Prostate gland (tissue), 2 donors: ENCODE data around the gene CSF2RB. TPM values are rescaled to one million over a fixed set of nuclear protein-coding genes. Genes with fewer than 3 reads are reported as not detected.

Experiments used
- DNase-seq: peaks from one replicate; pipeline ENCODE4 v3.0.0-alpha.2; 2019; ENCODE audit warnings: low spot score
- H3K27ac ChIP-seq, 2 donors: fragments of 200-600 bp; sonication (generic); 2 replicates each; pipeline ENCODE4 v1.5.1; 2017 to 2019
- H3K27me3 ChIP-seq: fragments of 200-600 bp; sonication (generic); replicated peaks from 2 replicates; pipeline ENCODE4 v1.5.1; 2019; ENCODE audit not compliant: insufficient read depth
- H3K36me3 ChIP-seq, 2 donors: fragments of 200-600 bp; sonication (generic); 1 replicate in 1 of 2; 2 replicates in 1 of 2; pipeline versions ENCODE4 v1.5.1 to v1.8.1; 2017 to 2019
- H3K4me1 ChIP-seq: fragments of 200-600 bp; sonication (generic); replicated peaks from 2 replicates; pipeline ENCODE4 v1.5.1; 2019
- H3K4me3 ChIP-seq, 2 donors: fragments of 200-600 bp; sonication (generic); 2 replicates each; pipeline ENCODE4 v1.5.1; 2017 to 2019
- H3K9me3 ChIP-seq: fragments of 200-600 bp; sonication (generic); 2 replicates; pipeline ENCODE4 v1.5.1; 2017
- POLR2A ChIP-seq: fragments of 450-650 bp; IDR thresholded peaks from one replicate; pipeline ENCODE4 v1.6.1; 2016; ENCODE audit warnings: antibody characterized with exemption, mild to moderate bottlenecking
- POLR2AphosphoS5 ChIP-seq: sonication (generic); formaldehyde crosslinking; IDR thresholded peaks from one replicate; pipeline ENCODE4 v1.6.1; 2017; ENCODE audit warnings: antibody characterized with exemption
- WGBS: methylation state at CpG from one replicate; pipeline ENCODE4 v1.1.5; 2018; 5-methylcytosine and 5-hydroxymethylcytosine counted together
- intact Hi-C: fragments of 100-400 bp; cut with DNase I; formaldehyde crosslinking; loops from one replicate; pipeline ENCODE4 v1.14.2; 2022
- total RNA-seq, 2 donors: library from RNA; depleted of rRNA; stranded (reverse); fragments of >200 nt; gene quantifications; one replicate each; pipeline ENCODE4 v1.1.0, GENCODE V29; 2016
- TF ChIP-seq, protein P1 (sequence below), 4 experiments: fragments of 200-600 bp in 2 of 4; fragments of 450-650 bp in 2 of 4; sonication (generic) in 2 of 4; IDR thresholded peaks; 1 replicate in 3 of 4; 2 replicates in 1 of 4; pipeline ENCODE4 v1.5.1; 2016 to 2019; ENCODE audit warnings: antibody characterized with exemption in 4 of 4, mild to moderate bottlenecking in 2 of 4, moderate library complexity in 2 of 4

The CSF2RB gene
- total RNA-seq: 1 to 10 TPM; 1.1 to 3.2 TPM

DNA sequence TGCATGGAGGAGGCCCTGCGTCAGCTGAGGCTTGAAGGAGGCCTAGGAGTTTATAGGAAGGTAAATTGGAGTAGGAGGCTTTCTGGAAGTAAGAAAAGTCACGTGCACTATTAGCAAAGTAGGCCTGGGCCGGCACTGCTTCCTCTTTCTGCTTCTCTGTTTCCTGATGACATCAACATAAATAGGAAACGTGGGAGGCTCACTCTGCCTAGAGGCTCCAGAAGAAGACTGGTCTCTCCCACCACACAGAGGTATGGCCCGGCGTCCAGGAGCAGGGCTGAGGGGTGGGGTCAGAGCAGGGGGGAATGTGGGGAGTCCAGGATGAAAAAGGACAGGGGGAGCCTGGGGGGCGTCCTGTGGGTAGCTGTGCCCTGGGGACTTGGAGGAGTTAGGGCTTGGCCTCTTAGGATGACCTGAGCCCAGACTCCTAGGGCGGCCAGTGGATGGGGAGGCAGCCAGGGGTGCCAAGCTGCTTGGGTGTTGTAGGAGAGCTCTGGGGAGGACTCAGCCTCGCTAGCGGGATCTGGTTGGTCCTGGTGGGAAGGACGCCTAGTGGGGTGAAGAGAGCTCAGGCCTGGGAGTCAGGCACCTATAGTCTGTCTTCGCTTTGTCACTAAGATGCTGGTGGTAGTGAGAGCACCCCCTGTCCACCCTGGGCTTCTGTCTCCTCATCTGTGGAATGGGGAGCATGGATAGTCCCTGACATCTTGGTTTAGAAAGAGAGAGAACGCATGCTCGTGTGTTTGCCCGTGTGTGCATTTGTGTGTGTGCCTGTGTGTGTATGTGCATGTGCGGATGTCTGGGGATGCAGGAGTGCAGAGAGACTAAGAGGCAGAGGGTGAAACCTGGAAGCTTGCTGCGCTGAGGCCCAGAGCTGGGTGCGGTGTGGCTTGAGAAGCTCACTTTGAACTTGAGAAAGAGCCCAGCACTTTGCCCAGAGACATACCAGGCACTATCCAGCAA lies at the start of gene CSF2RB:
Gene CSF2RB (plus strand): TSS at position 202 of the 963 bp plus-strand sequence. CDS start 8,580 bp downstream, outside the sequence.
- H3K9me3 ChIP-seq: no peaks in the 10 kb centered on the region
- H3K36me3 ChIP-seq: no peaks in the 10 kb centered on the region
- WGBS: 80% methylated on average over 18 of the region's 18 CpGs
- TF ChIP-seq, protein P1, sequence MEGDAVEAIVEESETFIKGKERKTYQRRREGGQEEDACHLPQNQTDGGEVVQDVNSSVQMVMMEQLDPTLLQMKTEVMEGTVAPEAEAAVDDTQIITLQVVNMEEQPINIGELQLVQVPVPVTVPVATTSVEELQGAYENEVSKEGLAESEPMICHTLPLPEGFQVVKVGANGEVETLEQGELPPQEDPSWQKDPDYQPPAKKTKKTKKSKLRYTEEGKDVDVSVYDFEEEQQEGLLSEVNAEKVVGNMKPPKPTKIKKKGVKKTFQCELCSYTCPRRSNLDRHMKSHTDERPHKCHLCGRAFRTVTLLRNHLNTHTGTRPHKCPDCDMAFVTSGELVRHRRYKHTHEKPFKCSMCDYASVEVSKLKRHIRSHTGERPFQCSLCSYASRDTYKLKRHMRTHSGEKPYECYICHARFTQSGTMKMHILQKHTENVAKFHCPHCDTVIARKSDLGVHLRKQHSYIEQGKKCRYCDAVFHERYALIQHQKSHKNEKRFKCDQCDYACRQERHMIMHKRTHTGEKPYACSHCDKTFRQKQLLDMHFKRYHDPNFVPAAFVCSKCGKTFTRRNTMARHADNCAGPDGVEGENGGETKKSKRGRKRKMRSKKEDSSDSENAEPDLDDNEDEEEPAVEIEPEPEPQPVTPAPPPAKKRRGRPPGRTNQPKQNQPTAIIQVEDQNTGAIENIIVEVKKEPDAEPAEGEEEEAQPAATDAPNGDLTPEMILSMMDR (IDR thresholded peaks at IDR 0.05): no peak
- TF ChIP-seq POLR2A: no peak
- no peak for TF ChIP-seq POLR2AphosphoS5
- intact Hi-C loops: no loop called here
- DNase-seq: no peak
- H3K27me3 ChIP-seq: peaks cover 3% of the 10 kb centered on the region
- H3K27ac ChIP-seq: no peak within 1 kb of the TSS
- H3K4me3 ChIP-seq: no peak within 1 kb of the TSS
- H3K4me1 ChIP-seq: peaks cover 5% of the 10 kb centered on the region

DNA sequence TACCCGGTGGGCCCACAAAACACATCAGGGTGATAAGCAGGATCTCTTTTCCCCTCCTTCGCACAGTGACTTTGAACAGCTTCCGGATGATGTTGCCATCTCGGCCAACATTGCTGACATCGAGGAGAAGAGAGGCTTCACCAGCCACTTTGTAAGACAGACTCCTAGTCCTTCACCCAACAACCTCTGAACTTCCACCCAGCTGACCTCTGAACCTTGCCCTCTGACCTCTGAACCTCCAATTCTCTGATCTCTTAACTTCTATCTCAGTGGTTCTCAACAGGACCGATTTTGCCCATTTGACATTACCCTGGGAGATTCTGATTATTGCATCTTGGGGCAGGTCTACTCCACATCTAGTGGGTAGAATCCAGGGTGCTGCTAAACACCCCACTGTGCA lies 49.4 kb upstream of the CSF2RB start:
- intact Hi-C loops: no loop called here
- Histone ChIP-seq H3K36me3 (no peaks in the 10 kb centered on the region), H3K4me3 (no peak overlapping the region), H3K27me3 (peaks cover 8% of the 10 kb centered on the region), H3K9me3 (no peaks in the 10 kb centered on the region), H3K27ac (no peak overlapping the region), H3K4me1 (no peaks in the 10 kb centered on the region)
- DNase-seq: no peak
- TF ChIP-seq, protein P1 (IDR thresholded peaks at IDR 0.05): no peak
- no peak for TF ChIP-seq POLR2AphosphoS5
- no peak for TF ChIP-seq POLR2A
- WGBS: 94% methylated on average over 6 of the region's 6 CpGs

DNA sequence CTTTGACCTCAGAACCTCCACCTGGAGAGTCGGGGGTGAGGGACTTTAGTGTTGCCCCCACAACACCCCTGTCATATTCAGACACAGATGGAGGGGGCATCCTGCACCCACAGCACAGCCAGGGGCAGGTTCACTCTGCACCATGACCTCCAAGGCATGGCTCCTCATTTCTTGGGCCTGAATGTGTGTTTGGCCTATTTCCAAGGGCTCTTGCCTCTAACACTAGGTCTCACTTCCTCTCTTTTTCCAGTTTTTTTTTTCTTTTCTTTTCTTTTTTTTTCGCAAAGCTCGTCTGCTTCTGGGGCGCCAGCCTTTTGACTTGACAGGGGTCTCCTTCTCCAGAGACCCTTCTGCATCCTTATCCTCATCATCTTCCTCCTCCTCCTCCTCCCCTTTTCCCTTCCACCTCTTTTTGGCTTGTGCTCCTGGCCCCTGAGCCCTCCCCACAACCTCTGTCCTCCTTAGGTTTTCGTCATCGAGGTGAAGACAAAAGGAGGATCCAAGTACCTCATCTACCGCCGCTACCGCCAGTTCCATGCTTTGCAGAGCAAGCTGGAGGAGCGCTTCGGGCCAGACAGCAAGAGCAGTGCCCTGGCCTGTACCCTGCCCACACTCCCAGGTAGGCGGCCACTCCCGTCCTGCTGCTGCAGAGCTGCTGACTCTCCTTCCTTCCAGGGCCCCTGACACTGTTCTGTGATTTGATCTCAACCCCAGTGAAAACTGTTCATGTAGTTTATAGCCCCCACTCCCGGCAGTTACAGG lies 48.8 kb upstream of the CSF2RB start:
- no peak for DNase-seq

DNA sequence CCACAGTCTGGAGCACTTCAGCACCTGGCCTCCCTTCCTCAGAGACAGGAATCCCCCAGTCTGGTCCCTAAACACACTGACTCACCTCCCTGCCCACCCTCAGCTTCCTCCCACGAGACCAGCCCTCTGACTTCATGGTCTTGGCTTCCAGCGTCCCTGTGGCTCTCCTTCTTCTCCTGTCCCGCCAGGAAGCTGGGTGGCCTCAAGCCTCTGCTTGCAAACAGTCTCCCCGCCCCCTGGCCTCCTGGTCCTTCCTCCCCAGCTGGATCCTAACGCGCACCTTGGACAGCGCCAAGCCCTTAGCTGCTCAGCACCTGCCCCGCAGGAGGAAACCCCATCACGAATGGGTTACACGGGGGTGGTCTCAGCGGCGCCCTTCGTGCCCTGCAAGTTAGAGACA lies 48.1 kb upstream of the CSF2RB start:
- H3K27me3 ChIP-seq: peaks cover 8% of the 10 kb centered on the region
- no peak overlapping the region for H3K27ac ChIP-seq
- H3K4me1 ChIP-seq: no peaks in the 10 kb centered on the region
- intact Hi-C loops: no loop called here
- H3K36me3 ChIP-seq: no peaks in the 10 kb centered on the region
- 9% methylated on average over 13 of the region's 13 CpGs for WGBS
- TF ChIP-seq, protein P1 (IDR thresholded peaks at IDR 0.05): no peak
- TF ChIP-seq POLR2AphosphoS5 (no peak), POLR2A (no peak)
- DNase-seq: no peak
- H3K4me3 ChIP-seq: no peak overlapping the region
- H3K9me3 ChIP-seq: no peaks in the 10 kb centered on the region

More for the DNA sequence above, 48.8 kb upstream of the CSF2RB start:
- 66% methylated on average over 14 of the region's 14 CpGs for WGBS
- Histone ChIP-seq H3K27ac (no peak overlapping the region), H3K4me1 (no peaks in the 10 kb centered on the region), H3K27me3 (peaks cover 8% of the 10 kb centered on the region), H3K36me3 (no peaks in the 10 kb centered on the region), H3K4me3 (no peak overlapping the region), H3K9me3 (no peaks in the 10 kb centered on the region)
- intact Hi-C loops: no loop called here
- TF ChIP-seq POLR2A (no peak), POLR2AphosphoS5 (no peak)
- TF ChIP-seq, protein P1 (IDR thresholded peaks at IDR 0.05): no peak
